ENCODE results near the gene PDE7B.

The PDE7B gene

DNA sequence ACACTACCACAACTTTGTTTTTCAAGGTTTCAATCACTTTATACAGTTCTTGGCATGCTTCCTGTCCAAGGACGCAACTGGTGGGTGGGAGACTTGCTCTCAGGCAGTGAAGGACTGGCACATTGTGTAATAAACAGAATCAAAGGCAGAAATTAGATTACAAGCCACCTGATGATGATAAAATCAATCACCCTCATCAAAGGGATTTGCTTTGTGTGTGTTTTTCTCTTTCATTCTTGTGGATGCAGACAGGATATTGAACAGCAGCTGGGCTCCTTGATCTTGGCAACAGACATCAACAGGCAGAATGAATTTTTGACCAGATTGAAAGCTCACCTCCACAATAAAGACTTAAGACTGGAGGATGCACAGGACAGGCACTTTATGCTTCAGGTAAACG lies 327.2 kb downstream of the PDE7B start:
- no peak overlapping the region for H3K4me3 ChIP-seq (ENCODE audit: extremely low read depth, insufficient read depth, low read length, poor library complexity, severe bottlenecking)

GRCh38 chr6:136180704-136181511 lies 329.4 kb downstream of the PDE7B start:
- Histone ChIP-seq H3K4me3 (ENCODE audit: extremely low read depth, insufficient read depth, low read length, poor library complexity, severe bottlenecking) (no peak overlapping the region), H3K27ac (ENCODE audit: low read depth, low read length, severe bottlenecking) (no peak overlapping the region), H3K4me1 (ENCODE audit: control insufficient read depth, insufficient read depth, low read length, poor library complexity, severe bottlenecking) (no peaks in the 10 kb centered on the region), H3K9me3 (ENCODE audit: control insufficient read depth, low read length) (no peaks in the 10 kb centered on the region), H3K36me3 (ENCODE audit: control insufficient read depth, insufficient read depth, low read length) (no peaks in the 10 kb centered on the region)
- WGBS, 2 experiments (ENCODE audit: insufficient coverage in 2 of 2): 100% methylated on average over 1 of the region's 4 CpGs; no CpG with 5 or more reads in 1 of the 2 experiments

More for the DNA sequence above, 327.2 kb downstream of the PDE7B start:
- Histone ChIP-seq H3K4me1 (ENCODE audit: control insufficient read depth, insufficient read depth, low read length, poor library complexity, severe bottlenecking) (peaks cover 7% of the 10 kb centered on the region), H3K27ac (ENCODE audit: low read depth, low read length, severe bottlenecking) (no peak overlapping the region), H3K9me3 (ENCODE audit: control insufficient read depth, low read length) (no peaks in the 10 kb centered on the region), H3K36me3 (ENCODE audit: control insufficient read depth, insufficient read depth, low read length) (no peaks in the 10 kb centered on the region)
- WGBS, 2 experiments (ENCODE audit: insufficient coverage in 2 of 2): 95% methylated on average over 2 of the region's 2 CpGs; no CpG with 5 or more reads in 1 of the 2 experiments

DNA sequence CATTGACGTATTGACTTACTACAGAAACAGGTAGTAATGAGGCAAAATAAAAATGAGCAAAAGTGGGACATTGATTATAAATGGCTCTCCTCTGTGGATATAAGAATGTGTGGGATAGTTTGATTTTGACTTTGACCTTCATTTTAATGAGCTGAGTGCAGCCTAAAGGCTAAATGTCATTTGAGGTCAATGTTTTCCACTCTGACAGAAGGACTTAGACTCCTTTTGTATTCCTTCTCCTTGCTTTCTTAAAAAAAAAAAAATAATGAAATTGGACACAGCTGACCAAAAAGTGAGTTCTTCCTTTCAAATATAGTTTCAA lies 330.0 kb downstream of the PDE7B start:
- Histone ChIP-seq H3K4me1 (ENCODE audit: control insufficient read depth, insufficient read depth, low read length, poor library complexity, severe bottlenecking) (no peaks in the 10 kb centered on the region), H3K4me3 (ENCODE audit: extremely low read depth, insufficient read depth, low read length, poor library complexity, severe bottlenecking) (no peak overlapping the region), H3K9me3 (ENCODE audit: control insufficient read depth, low read length) (no peaks in the 10 kb centered on the region), H3K27ac (ENCODE audit: low read depth, low read length, severe bottlenecking) (no peak overlapping the region), H3K36me3 (ENCODE audit: control insufficient read depth, insufficient read depth, low read length) (no peaks in the 10 kb centered on the region)
- 89% methylated on average over 1 of the region's 1 CpG; no CpG with 5 or more reads in 1 of the 2 experiments for WGBS, 2 experiments (ENCODE audit: insufficient coverage in 2 of 2)

DNA sequence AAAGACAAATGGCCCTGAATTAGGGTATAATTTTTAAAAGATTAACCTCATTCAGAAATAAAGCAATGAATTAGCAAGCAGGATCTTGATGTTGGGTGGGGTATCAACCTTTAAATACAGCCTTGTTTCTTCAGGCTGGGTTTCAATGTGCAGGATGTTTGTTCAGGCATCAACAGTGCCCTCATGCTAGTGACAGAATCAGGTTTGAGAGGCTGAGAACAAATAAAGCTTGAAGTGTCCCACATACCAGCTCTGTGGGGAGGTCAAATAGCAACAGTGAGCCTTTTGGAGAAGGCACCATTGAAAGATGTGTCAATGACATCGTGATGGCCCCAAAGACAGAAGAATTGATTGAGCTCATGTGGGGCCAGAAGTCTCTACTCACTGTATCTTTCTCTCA lies 330.4 kb downstream of the PDE7B start:
- H3K27ac ChIP-seq (ENCODE audit: low read depth, low read length, severe bottlenecking): no peak overlapping the region
- 86 to 100% methylated on average over 1 of the region's 1 CpG for WGBS, 2 experiments (ENCODE audit: insufficient coverage in 2 of 2)
- H3K9me3 ChIP-seq (ENCODE audit: control insufficient read depth, low read length): no peaks in the 10 kb centered on the region
- H3K36me3 ChIP-seq (ENCODE audit: control insufficient read depth, insufficient read depth, low read length): no peaks in the 10 kb centered on the region
- no peak overlapping the region for H3K4me3 ChIP-seq (ENCODE audit: extremely low read depth, insufficient read depth, low read length, poor library complexity, severe bottlenecking)
- H3K4me1 ChIP-seq (ENCODE audit: control insufficient read depth, insufficient read depth, low read length, poor library complexity, severe bottlenecking): no peaks in the 10 kb centered on the region

GRCh38 chr6:136184738-136185137 lies 333.2 kb downstream of the PDE7B start:
- Histone ChIP-seq H3K9me3 (ENCODE audit: control insufficient read depth, low read length) (no peaks in the 10 kb centered on the region), H3K4me1 (ENCODE audit: control insufficient read depth, insufficient read depth, low read length, poor library complexity, severe bottlenecking) (peaks cover 2% of the 10 kb centered on the region), H3K36me3 (ENCODE audit: control insufficient read depth, insufficient read depth, low read length) (no peaks in the 10 kb centered on the region), H3K27ac (ENCODE audit: low read depth, low read length, severe bottlenecking) (no peak overlapping the region), H3K4me3 (ENCODE audit: extremely low read depth, insufficient read depth, low read length, poor library complexity, severe bottlenecking) (no peak overlapping the region)
- 40% methylated on average over 1 of the region's 1 CpG; no CpG with 5 or more reads in 1 of the 2 experiments for WGBS, 2 experiments (ENCODE audit: insufficient coverage in 2 of 2)

DNA sequence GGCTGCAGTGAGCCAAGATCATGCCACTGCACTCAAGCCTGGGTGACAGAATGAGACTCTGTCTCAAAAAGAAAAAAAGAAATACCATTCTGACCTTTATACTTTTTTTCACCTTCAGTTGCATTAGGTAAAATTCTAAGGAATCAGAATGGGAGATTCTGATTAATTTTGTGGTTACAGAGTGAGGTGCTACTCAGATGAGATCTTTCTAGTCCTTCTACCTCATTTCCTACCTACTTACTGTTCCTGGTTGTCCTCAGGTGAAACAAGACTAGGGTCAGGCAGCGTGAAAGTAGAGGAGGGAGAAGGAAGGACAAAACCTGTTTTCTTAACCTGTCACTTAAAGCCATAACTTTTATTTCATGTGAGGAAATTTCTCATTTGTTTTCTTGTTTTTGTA lies 334.9 kb downstream of the PDE7B start:
- WGBS, 2 experiments (ENCODE audit: insufficient coverage in 2 of 2): no CpG with 5 or more reads among the region's 1 CpG
- Histone ChIP-seq H3K36me3 (ENCODE audit: control insufficient read depth, insufficient read depth, low read length) (no peaks in the 10 kb centered on the region), H3K9me3 (ENCODE audit: control insufficient read depth, low read length) (no peaks in the 10 kb centered on the region), H3K27ac (ENCODE audit: low read depth, low read length, severe bottlenecking) (no peak overlapping the region), H3K4me3 (ENCODE audit: extremely low read depth, insufficient read depth, low read length, poor library complexity, severe bottlenecking) (no peak overlapping the region), H3K4me1 (ENCODE audit: control insufficient read depth, insufficient read depth, low read length, poor library complexity, severe bottlenecking) (peaks cover 2% of the 10 kb centered on the region)

DNA sequence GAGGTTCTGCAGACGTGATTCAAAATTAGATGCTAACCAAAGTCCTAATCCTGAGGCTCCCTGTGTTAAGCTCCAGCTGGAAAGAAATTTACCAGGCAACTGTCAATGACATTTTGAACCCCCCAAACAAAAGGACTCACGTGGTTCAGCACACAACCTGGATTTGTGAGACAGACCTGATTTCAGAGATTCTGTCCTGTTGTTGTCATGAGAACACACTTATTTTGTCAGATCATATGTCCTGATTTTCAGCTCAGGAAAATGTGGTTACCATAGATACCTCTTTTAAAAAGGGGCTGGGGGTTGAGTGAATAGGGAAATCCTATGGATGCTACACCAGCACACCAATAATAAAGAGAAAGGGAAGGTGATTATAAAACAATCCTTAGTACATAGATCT lies 337.0 kb downstream of the PDE7B start:
- Histone ChIP-seq H3K4me3 (ENCODE audit: extremely low read depth, insufficient read depth, low read length, poor library complexity, severe bottlenecking) (no peak overlapping the region), H3K36me3 (ENCODE audit: control insufficient read depth, insufficient read depth, low read length) (no peaks in the 10 kb centered on the region), H3K4me1 (ENCODE audit: control insufficient read depth, insufficient read depth, low read length, poor library complexity, severe bottlenecking) (peaks cover 2% of the 10 kb centered on the region), H3K9me3 (ENCODE audit: control insufficient read depth, low read length) (no peaks in the 10 kb centered on the region), H3K27ac (ENCODE audit: low read depth, low read length, severe bottlenecking) (no peak overlapping the region)
- WGBS, 2 experiments (ENCODE audit: insufficient coverage in 2 of 2): 67 to 85% methylated on average over 1 to 2 of the region's 2 CpGs

GRCh38 chr6:136189104-136189503 lies 337.6 kb downstream of the PDE7B start:
- WGBS, 2 experiments (ENCODE audit: insufficient coverage in 2 of 2): 83 to 93% methylated on average over 2 of the region's 3 CpGs
- Histone ChIP-seq H3K27ac (ENCODE audit: low read depth, low read length, severe bottlenecking) (no peak overlapping the region), H3K36me3 (ENCODE audit: control insufficient read depth, insufficient read depth, low read length) (no peaks in the 10 kb centered on the region), H3K4me1 (ENCODE audit: control insufficient read depth, insufficient read depth, low read length, poor library complexity, severe bottlenecking) (peaks cover 2% of the 10 kb centered on the region), H3K9me3 (ENCODE audit: control insufficient read depth, low read length) (no peaks in the 10 kb centered on the region), H3K4me3 (ENCODE audit: extremely low read depth, insufficient read depth, low read length, poor library complexity, severe bottlenecking) (no peak overlapping the region)

DNA sequence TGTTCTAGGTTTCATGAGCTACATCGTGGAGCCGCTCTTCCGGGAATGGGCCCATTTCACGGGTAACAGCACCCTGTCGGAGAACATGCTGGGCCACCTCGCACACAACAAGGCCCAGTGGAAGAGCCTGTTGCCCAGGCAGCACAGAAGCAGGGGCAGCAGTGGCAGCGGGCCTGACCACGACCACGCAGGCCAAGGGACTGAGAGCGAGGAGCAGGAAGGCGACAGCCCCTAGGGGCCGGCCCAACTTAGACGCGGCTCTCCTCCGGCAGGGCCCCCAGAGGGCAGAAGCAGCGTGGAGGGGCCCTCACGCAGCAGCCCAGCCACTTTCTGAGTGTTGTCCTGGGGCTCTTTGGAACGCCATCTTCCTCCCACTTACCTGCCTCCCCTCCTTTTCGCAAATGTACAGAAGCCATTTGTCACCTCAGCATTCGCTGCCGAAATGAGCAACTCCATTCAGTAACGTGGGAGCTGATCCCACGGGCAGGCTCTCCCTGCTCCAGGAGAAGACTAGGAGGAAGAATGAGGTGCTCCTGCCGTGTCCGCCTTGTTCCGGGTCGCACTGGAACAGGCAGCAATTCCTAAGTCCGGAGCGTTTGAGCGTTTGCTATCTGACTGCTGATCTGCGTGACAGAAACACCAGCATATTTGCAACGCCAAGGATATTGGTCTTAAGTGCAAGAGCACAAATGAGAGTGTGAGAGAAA lies 340.3 kb downstream of the PDE7B start:
- Histone ChIP-seq H3K36me3 (ENCODE audit: control insufficient read depth, insufficient read depth, low read length) (no peaks in the 10 kb centered on the region), H3K4me1 (ENCODE audit: control insufficient read depth, insufficient read depth, low read length, poor library complexity, severe bottlenecking) (peaks cover 2% of the 10 kb centered on the region), H3K27ac (ENCODE audit: low read depth, low read length, severe bottlenecking) (no peak overlapping the region), H3K4me3 (ENCODE audit: extremely low read depth, insufficient read depth, low read length, poor library complexity, severe bottlenecking) (no peak overlapping the region), H3K9me3 (ENCODE audit: control insufficient read depth, low read length) (no peaks in the 10 kb centered on the region)
- WGBS, 2 experiments (ENCODE audit: insufficient coverage in 2 of 2): 93 to 94% methylated on average over 28 to 29 of the region's 32 CpGs

DNA sequence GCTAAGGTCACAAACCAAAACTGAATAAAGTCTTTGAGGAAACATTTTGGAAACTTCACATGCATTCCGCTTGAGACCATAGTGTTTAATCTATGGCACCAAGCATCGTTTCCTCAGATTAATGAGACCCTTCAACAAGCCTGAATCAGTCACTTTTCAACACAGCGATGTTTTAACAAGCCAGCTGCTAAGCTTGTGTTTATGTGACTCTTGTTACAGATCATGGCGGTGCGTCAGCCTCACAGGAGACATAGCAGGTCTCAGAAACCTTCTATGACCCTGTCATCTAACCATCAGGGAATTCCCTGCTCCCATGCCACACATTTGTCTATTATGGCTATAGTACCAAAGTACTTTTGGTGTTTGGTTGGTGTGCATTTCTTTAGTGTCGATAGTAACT lies 341.4 kb downstream of the PDE7B start:
- Histone ChIP-seq H3K36me3 (ENCODE audit: control insufficient read depth, insufficient read depth, low read length) (no peaks in the 10 kb centered on the region), H3K4me3 (ENCODE audit: extremely low read depth, insufficient read depth, low read length, poor library complexity, severe bottlenecking) (no peak overlapping the region), H3K4me1 (ENCODE audit: control insufficient read depth, insufficient read depth, low read length, poor library complexity, severe bottlenecking) (peaks cover 2% of the 10 kb centered on the region), H3K9me3 (ENCODE audit: control insufficient read depth, low read length) (no peaks in the 10 kb centered on the region), H3K27ac (ENCODE audit: low read depth, low read length, severe bottlenecking) (no peak overlapping the region)
- 91 to 100% methylated on average over 3 of the region's 6 CpGs for WGBS, 2 experiments (ENCODE audit: insufficient coverage in 2 of 2)

- 82 to 100% methylated on average over 1 to 4 of the region's 5 CpGs for WGBS, 2 experiments (ENCODE audit: insufficient coverage in 2 of 2)
- Histone ChIP-seq H3K9me3 (ENCODE audit: control insufficient read depth, low read length) (no peaks in the 10 kb centered on the region), H3K27ac (ENCODE audit: low read depth, low read length, severe bottlenecking) (no peak overlapping the region), H3K4me1 (ENCODE audit: control insufficient read depth, insufficient read depth, low read length, poor library complexity, severe bottlenecking) (no peaks in the 10 kb centered on the region), H3K36me3 (ENCODE audit: control insufficient read depth, insufficient read depth, low read length) (no peaks in the 10 kb centered on the region), H3K4me3 (ENCODE audit: extremely low read depth, insufficient read depth, low read length, poor library complexity, severe bottlenecking) (no peak overlapping the region)
Measured at GRCh38 chr6:136201732-136202131, 350.2 kb downstream of the PDE7B start.

All from mesodermal cell (in vitro differentiated cells).